Activated CD8-positive, alpha-beta memory T cell treated with anti-CD3 and anti-CD28 coated beads, Interleukin-2, amount 50 U/mL, for 24 hours (primary cell): ENCODE data around the gene HSFX2.
"Not testable (repeated sequence)": the region's sequence is repeated elsewhere in the genome, so short reads cannot be mapped to it uniquely, and the experiment has no call there.

Source experiments
- DNase-seq: peaks from one replicate; pipeline ENCODE4 v3.0.0-alpha.2; 2020; ENCODE audit errors: extremely low read depth

The HSFX2 gene

GRCh38 chrX:149590993-149591392, 4.1 kb downstream of the HSFX2 start:
- DNase-seq: not testable (repeated sequence)

GRCh38 chrX:149587359-149587758, 7.8 kb downstream of the HSFX2 start, which contains the start of gene MAGEA9B:
Gene MAGEA9B, minus strand, starts transcription at chrX:149587459. Its CDS starts 4,280 bp downstream, at chrX:149583179.
- DNase-seq: not testable (repeated sequence)

GRCh38 chrX:149585631-149586030, 9.5 kb downstream of the HSFX2 start:
- DNase-seq: not testable (repeated sequence)

DNA sequence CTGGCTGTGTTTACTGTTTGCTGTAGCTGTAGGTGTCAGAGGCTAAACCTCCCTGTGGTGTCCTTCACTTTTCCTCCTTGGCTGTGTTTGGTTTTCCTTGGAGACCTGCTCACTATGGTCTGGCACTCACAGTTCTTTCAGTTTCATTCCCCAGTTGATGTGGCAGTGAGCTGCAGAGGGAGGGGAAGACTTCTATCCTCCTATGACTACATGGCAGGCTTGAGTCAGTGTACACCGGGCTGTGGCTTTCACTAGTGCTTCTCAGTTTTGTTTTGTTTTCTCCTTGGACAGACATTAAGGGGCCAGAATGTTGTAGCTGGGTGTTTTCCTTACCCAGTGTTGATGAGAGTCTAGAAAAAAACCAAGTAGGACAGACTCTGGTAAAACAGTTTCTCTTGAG, 21.7 kb downstream of the HSFX2 start:
- DNase-seq: not testable (repeated sequence)

DNA sequence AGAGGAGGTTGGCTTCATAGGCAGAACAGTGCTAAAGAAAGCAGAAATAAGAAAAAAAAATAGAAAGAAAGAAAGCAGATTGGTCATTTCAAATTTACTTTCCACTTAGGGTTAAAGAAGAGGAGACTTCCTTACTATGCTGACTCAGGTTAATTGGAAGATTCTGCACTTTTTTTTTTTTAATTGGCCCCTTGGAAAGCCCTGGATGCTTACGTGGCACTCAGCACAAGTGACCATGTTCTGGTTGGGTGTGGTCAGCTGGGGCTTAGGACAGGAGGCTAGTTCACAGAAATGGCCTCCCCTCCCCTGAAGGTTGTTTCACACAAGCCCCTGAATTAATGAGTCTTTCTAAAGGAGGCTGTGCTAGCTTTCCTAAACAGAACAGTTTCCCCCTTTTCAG, 22.4 kb downstream of the HSFX2 start:
- no peak for DNase-seq

GRCh38 chrX:149571770-149572169, 23.3 kb downstream of the HSFX2 start:
- DNase-seq: no peak

GRCh38 chrX:149570668-149571067, 24.4 kb downstream of the HSFX2 start:
- no peak for DNase-seq

DNA sequence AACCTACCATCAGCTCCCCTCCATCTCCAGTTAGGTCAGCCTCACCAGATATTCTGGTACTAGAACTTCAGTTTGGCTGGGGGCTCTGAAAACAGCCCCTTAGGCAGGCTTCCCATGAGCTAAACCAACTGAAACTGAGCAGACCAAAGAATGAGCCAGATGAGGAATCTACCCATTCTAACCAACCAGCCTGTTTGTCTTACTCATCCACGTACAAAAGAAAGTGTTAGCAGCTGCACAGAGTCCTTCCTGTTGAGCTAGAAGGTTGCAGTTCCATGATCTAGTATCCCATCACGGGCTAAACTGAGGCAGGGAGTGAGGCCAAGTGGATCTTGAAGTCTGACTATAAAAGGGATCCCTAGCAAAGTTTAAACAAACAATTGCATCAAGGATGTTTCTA, 25.3 kb downstream of the HSFX2 start:
- DNase-seq: no peak

DNA sequence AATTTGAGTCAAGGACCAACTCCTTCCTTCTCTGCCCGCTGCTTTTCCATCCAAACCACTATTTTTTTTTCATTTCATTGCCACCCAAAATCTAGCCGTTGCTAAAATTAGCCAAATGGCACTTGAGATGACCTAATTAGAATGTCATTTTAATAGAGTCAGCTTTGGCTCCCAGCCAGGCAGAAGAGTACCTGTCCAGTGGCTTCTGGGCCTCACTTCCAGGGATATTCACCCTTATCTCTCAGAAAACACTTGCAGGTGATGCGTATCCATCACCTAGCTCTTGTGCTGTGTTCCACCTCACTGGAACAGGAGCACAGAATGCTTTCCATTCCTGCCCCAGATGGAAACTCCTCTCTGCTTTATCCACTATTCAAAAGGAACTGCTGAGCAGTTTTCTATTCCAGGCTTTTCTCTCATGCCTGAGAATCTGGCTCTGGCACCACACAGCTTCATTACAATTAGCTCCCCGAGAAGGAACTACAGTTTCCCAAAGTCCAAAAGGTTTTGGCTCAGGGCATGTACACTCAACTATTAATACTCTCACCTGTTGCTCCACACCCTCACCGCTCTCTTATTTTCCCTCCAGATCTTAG, 26.3 kb downstream of the HSFX2 start:
- no peak for DNase-seq

DNA sequence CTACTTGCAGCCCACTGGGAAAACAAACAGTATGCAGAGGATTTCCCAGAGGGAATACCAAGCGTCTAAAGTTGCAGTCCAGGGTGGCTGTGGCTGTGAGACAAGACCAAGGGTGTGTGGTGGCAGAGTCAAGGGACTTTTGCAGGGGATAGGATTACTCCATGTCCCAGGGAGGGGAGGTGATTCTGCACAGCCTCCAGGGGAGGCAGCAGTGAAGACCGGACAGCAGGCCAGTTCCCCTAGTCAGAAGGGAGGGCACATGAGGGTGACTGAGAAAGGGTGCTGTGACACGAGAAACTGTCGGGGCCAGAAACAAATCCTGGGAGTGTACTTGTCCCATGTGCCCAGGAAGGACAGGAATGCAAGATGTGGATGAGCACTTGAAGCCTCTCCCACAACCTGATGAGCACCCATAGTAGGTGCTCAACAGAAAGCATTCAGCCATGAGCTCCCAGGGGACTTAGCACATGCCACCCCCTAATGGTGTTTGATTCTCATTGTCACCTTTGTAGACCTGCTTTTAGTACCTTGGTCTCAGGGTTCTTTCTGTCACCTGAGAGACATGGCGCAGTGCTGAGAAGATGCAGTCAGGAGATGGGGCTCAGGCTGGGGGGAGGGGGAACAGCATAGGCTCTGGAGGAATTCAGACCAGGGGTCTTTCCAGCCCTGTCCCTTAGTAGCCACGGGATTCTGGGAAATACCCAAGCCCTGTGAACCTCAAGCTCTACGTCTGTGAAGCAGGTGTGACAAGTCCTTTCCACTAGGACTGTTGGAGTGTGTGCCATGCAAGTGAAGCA, 27.3 kb downstream of the HSFX2 start:
- DNase-seq: no peak

DNA sequence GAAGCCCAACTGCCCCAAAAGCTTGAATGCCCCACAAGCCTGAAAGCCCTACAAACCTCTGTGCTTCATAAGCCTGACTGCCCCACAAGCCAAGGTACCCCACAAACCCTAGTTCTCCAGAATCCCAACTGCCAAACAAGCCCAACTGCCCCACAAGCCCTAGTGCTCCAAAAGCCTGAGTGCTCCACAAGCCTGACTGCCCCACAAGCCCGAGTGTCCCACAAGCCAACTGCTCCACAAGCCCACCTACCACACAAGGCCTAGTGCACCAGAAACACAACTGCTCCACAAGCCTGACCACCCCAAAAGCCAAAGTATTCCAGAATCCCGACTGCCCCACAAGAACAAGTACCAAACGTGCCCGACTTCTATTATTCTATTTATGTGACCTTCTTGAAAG, 31.8 kb downstream of the HSFX2 start:
- DNase-seq: no peak

- not testable (repeated sequence) for DNase-seq
These were observed 39.9 kb downstream of the HSFX2 start for GRCh38 chrX:149555251-149555650.

DNA sequence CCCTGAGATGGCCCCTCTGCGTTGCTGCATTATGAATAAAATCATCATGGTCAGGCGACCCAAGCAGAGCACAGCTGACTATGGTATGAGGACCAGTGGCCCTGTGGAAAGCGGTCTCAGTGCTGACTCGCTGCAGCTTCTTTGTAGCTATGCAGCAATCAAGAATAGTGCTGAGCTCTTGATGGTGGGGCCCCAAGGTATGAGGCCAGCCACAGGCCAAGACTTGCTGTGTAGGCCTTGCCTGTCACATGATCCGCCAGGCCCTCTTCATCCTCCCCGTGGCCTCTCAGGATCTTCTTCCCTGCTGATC, 43.2 kb downstream of the HSFX2 start:
- not testable (repeated sequence) for DNase-seq

- DNase-seq: not testable (repeated sequence)
These were observed 43.7 kb downstream of the HSFX2 start for GRCh38 chrX:149551245-149551938.

- not testable (repeated sequence) for DNase-seq
These were observed 44.7 kb downstream of the HSFX2 start for GRCh38 chrX:149550454-149550853.

DNA sequence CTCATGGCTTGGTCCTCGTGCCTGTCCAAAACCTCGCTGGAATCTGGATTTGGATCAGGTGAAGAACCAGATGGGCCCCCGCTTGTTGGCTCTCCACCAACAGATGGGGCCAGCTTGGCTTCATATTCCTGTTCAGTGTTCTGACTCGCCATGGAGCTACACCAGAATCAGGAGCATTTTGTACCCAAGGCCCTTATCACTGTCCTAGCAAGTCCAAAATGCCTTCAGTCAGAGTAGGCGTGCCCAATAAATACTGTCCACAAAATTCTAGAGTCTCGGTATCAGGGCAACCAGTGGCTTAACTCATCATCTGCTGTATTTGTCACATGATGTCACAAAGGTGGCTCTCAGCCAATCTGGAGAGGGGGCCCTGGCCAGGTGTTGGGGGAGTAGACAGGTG, 45.4 kb downstream of the HSFX2 start, which contains the start of gene HSFX3:
TSS of gene HSFX3 (minus strand) at position 224 of the 400 bp plus-strand sequence. CDS start at position 152, 72 bp downstream.
- not testable (repeated sequence) for DNase-seq

GRCh38 chrX:149547782-149548181, 47.3 kb downstream of the HSFX2 start:
- not testable (repeated sequence) for DNase-seq

- not testable (repeated sequence) for DNase-seq
These were observed 48.2 kb downstream of the HSFX2 start for GRCh38 chrX:149546962-149547361.

DNA sequence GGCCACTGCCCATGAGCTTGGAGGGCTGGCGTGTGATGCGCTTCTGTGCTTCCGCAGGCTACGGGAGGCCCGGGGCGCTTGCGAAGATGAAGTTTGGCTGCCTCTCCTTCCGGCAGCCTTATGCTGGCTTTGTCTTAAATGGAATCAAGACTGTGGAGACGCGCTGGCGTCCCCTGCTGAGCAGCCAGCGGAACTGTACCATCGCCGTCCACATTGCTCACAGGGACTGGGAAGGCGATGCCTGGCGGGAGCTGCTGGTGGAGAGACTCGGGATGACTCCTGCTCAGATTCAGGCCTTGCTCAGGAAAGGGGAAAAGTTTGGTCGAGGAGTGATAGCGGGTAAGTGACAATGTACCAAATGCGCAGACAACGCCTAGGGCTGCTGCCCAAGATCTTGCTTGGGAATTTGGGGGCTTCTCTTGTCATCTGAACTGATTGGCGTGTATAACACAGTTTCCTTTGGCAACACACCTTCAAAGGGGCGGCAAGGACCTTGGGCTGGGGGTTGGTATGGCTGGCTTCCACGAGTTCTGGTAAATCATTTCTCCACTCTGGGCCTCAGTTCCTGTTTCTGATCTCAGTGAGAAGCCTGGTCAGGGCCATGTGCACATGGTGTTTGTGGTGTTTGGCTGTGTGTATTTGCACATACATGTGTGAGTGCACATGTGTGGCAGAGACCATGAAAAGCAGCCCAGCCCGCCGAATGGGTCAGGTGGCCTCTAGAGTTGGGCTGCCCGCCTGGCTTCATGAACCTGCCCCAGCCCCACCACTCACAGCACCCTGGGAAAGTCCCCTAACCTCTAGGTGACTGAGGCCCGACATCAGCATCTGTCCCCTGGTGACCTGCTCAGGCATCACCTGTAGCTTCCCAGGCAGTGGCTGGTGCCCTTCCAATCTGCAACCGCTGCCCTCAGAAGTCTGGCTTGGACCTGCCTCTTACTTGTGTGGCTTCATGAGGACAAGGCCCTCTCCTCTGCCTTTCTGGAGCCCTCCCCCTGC, 49.3 kb downstream of the HSFX2 start:
- DNase-seq: not testable (repeated sequence)
